GM21367 (cell line): ENCODE measurements around the gene TXLNB.
"Not testable (repeated sequence)": the region's sequence is repeated elsewhere in the genome, so short reads cannot be mapped to it uniquely, and the experiment has no call there.

Experiments
- ATAC-seq: cut with Tn5 transposase; IDR thresholded peaks from one replicate; pipeline ENCODE4 v1.9.1; 2021; ENCODE audit not compliant: unreplicated experiment

Gene TXLNB

DNA sequence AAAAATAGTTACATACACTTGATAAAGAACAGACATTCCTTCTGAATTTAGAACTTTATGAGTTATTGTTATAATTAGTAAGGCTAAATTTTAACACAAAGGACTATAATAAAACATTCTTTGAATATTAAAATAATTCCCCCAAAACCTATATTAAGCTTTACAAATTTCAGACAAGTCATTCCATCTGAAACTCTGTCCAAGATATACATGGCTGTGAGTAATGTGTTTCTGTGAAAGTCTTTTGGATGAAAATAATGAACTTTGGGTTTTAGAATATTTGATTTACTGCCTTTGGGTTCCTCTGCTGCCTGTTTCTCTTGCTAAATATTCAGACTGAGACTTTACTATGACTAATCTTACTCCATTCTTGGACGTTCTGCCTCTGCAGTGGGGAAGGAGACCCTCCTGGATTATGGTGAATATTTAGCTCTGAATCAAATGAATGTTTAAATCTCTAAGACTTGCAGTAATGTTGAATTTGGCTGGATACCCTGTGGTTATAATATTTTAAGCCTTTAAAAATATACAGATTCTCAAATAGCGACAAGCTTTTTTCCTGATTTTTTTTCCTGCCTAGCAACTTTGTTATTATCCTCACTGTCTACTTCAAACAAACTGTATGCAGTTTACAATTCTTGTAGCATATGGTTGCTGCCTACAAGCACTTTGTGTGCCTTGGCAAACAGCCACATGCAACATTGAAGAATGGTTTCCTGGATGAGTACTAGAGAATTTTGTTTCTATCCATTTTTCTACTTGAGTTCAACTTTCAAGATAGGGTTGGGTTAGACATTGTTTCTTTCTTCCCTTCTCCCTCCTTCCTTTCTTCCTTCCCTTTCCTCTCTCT, 51.4 kb downstream of the TXLNB start:
- no peak for ATAC-seq

GRCh38 chr6:139239064-139239463, 52.7 kb downstream of the TXLNB start:
- no peak for ATAC-seq

DNA sequence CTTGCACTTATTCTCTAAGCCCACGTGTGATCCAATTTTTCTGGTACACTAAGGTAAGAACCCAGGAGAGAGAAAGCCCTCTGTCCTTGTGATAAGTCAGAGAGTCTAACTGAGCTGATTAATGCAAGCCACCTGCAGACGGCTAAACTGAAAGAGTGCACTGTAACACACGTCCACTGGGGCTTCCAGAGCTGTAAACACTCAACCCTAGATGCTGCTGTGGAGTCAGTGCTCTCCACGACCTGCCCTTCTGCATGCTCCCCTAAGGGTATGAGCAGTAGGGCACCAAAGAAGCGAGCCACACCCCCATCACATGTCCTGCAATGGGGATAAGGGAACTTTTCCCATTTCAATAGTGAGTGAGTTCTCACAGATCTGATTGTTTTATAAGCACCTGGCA, 55.7 kb downstream of the TXLNB start:
- no peak for ATAC-seq

DNA sequence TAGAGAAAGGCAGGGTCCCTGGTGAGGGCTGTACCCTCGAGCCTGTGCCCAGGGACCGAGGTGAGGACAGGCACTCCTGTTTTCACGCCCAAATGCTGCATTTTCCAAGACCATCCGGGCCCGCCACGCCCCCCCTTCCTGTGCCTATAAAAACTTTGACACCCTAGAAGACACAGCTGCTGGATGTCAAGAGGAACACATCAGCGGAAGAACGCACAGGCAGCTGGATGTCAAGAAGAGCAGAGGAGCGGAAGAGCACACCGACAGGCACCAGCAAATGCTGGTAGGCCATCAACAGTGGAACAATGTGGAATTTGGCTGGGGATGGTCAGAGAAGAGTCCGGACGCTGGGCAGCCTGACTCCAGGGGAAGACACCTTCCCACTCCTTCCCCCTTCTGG, 56.1 kb downstream of the TXLNB start:
- ATAC-seq, result no peak

DNA sequence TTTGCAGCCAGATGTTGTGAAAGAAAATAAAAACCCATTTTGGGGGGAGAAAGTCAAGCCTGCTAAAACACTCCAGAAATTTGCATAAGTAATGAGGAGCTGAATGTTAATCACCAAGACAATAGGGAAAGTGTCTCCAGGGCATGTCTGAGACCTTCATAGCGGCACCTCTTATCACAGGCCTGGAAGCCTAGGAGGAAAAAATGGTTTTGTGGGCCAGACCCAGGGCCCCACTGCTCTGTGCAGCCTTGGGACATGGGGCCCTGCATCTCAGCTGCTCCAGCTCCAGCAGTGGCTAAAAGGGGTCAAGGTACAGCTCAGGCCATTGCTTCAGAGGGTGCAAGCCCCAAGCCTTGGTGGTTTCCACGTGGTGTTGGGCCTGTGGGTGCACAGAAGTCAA, 57.6 kb downstream of the TXLNB start:
- not testable (repeated sequence) for ATAC-seq

- no peak for ATAC-seq
Measured at GRCh38 chr6:139231206-139231605, 60.6 kb downstream of the TXLNB start.

DNA sequence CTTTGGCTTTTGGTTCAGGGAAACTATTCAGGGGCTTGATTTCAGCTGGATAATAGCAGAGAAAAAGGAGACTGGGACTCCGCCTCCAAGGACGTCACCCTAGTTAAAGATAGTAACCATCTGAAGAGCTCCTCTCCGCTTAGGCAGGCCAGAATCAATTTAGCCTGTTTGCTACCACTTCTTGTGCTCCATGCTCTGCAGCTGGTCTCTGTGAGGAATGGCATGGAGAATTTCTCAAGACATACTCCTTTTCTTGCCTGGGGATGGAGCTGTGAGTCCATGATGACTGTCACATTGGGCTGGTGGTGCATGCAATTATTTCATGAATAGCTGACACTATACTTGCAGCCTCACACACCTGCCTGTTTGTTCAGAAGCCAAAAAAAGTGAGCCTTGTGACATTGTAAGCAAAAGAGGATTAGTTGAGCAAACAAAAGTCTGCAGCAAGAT, 61.4 kb downstream of the TXLNB start:
- no peak for ATAC-seq

- not testable (repeated sequence) for ATAC-seq
Measured at GRCh38 chr6:139228387-139228786, 63.4 kb downstream of the TXLNB start.

DNA sequence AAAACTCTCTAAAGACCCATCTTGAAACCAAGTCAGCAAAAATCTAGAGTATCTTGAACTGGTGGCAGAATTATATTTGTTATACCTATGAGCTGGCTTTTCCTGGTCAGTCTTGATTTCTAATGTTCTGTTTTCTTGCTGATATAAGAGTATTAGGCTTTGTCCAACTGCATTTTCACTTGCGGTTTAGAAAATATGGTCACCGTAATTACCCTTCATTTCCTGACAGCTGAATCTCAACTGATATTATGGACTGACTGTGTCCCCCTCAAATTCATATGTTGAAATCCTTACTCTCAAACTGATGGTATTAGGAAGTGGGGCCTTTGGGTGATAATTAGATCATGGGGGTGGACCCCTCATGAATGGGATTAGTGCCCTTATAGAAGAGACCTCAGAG, 72.1 kb downstream of the TXLNB start:
- no peak for ATAC-seq

DNA sequence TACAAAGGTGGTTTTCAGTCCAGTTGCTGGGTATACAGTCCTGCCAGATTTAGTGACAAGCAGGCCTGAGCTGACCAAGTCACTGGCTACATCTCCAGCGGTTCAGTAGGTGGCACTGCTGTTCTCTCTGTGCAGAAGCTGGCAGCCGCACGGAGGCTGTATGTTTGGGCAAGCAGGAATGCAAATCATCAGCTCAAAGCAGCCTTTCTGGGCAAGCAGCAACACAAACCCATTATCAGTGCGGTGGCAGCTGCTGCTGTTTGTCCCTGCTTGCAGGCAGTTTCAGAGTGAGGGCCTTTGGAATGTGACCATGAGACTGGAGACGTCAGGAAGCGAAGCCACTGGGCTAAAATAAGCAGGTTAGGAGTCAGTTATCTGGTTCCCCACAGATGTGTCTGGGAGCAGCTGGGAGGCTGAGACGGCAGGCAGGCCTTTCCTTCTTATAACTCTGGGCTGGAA, 72.5 kb downstream of the TXLNB start:
- ATAC-seq, result peak; percentile 100

DNA sequence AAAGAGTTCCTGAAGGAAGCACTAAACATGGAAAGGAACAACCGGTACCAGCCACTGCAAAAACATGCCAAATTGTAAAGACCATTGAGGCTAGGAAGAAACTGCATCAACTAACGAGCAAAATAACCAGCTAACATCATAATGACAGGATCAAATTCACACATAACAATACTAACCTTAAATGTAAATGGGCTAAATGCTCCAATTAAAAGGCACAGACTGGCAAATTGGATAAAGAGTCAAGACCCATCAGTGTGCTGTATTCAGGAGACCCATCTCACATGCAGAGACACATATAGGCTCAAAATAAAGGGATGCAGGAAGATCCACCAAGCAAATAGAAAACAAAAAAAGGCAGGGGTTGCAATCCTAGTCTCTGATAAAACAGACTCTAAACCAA, 79.3 kb downstream of the TXLNB start:
- ATAC-seq, result not testable (repeated sequence)

GRCh38 chr6:139210766-139211165, 81.0 kb downstream of the TXLNB start:
- ATAC-seq, result not testable (repeated sequence)

- no peak for ATAC-seq
Measured at GRCh38 chr6:139205843-139206242, 86.0 kb downstream of the TXLNB start.

DNA sequence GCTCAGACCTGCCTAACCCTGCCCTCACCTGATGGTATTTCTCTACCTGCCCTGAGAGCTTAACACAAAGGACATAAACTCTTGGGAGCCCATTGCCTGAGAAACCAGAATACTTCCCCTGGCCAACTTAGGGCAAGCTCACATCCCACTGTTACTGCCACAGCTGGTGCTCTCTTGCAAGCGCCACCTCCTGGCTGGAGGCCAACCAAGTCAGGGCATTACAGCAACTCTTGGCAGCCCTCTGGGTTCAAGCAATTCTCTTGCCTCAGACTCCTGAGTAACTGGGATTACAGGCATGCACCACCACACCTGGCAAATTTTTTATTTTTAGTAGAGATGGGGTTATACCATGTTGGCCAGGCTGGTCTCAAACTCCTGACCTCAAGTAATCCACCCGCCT, 86.8 kb downstream of the TXLNB start:
- ATAC-seq, result no peak

DNA sequence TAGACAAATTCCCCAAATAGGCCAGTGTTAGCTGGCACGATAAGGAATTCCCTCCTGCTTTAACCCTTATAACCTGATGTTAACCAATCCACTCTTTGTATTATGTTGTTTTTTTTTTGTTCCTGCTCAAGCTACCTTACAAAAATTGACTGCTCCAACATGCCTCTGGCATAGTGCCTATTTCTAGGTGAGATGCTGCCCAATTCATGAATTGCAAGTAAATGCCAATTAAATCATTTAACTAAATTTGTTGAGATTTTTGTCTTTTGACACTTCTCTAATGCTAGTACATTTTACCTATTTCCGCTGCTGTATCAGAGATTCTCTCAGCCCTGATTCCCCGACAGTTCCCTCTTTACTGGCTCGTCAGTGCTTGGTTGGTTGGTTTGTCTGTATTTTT, 90.4 kb downstream of the TXLNB start:
- ATAC-seq, result no peak

DNA sequence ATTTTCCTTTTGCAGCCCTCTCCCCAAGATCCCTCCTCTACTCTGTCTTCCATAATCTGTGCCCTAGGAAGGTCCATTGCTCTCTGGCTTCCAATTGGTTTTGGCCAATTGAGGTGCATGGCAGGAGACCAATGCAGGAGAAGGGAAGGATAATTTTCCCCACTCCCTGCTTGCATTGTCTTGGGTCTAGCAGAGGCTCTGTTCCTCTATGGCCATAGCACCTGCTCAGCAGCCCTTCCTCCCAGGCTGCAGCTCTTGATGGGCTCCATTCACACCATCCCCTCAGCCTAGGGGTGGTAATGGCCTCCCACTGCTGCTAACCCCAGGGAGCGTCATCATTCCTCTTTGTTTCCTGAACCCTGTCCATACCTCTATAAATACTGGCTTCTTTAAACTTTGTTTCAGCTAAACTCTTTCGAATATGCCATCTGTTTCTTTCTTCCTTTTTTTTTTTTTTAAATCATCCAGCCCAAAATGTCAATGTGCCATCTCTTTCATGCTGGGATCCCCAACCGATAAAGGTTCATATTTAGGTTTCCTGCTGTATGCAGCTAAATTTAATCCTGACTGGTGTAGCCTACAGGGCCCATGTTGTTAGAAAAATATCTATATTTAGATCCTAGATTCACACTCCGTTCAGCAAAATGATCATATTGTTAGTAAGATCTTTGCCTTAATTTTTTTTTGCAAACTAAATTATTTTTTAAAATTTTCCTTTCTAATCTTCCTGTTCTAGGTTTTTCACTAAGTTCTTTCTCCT, 93.1 kb downstream of the TXLNB start:
- ATAC-seq, result no peak

DNA sequence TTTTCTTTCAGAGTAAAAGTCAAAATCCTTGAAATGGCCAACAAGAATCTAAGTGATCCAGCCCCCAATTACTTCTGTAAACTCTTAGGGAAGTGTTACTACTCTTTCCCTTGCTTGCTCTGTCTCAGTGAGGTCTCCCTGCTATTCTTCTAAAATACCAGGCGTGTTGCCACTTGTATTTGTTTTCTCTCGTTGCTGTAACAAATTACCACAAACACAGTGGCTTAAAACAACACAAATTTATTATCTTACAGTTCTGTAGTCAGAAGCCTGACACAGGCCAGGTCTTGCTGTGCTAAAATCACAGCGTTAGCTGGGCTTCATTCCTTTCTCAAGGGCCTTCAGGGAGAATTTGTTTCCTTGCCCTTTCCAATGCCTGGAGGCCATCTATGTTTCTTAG, 97.1 kb downstream of the TXLNB start:
- ATAC-seq, result no peak
